Muscle layer of duodenum (tissue), 2 donors: ENCODE data around the gene SLMAP.

Experiments used
- H3K27ac ChIP-seq: one replicate; pipeline ENCODE4 v1.7.0; 2013; ENCODE audit warnings: mild to moderate bottlenecking, low read length
- H3K27me3 ChIP-seq: one replicate; pipeline ENCODE4 v1.7.0; 2013; ENCODE audit warnings: low read depth, mild to moderate bottlenecking, control low read depth, low read length
- H3K36me3 ChIP-seq, 2 donors: one replicate each; pipeline ENCODE4 v1.7.0; 2013; ENCODE audit warnings: low read length in 2 of 2, control low read depth in 1 of 2, mild to moderate bottlenecking in 1 of 2; ENCODE audit not compliant: insufficient read depth in 2 of 2, control insufficient read depth in 1 of 2
- H3K4me1 ChIP-seq, 2 donors: one replicate each; pipeline ENCODE4 v1.7.0; 2013; ENCODE audit warnings: low read length in 2 of 2, mild to moderate bottlenecking in 2 of 2, control low read depth in 1 of 2, moderate library complexity in 1 of 2; ENCODE audit not compliant: insufficient read depth in 2 of 2, control insufficient read depth in 1 of 2
- H3K4me3 ChIP-seq, 2 donors: one replicate each; pipeline ENCODE4 v1.7.0; 2013; ENCODE audit warnings: low read length in 2 of 2, low read depth in 1 of 2, mild to moderate bottlenecking in 1 of 2
- H3K9me3 ChIP-seq, 2 donors: one replicate each; pipeline ENCODE4 v1.7.0; 2013; ENCODE audit warnings: low read length in 2 of 2, control low read depth in 1 of 2, mild to moderate bottlenecking in 1 of 2; ENCODE audit not compliant: control insufficient read depth in 1 of 2
- donor health status: healthy.

The SLMAP gene

DNA sequence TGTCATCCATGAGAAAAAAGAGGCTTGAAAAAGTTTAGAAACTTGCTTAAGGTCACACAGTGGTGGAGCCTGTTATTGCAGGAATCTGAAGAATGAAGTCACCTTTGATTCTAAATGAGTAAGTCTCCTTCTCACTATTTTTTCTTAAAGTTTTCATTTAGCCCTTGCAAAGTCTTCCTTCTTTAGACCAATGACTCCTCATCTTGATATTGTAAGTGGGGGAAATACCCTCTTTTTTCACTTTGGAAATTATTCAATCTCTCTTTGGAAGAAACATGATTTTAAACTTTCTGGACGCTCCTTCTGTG is 787 bp upstream of the SLMAP start:
- H3K9me3 ChIP-seq: no peaks in the 10 kb centered on the region
- H3K4me1 ChIP-seq: peaks cover 6 to 23% of the 10 kb centered on the region in 2 donors
- H3K27ac ChIP-seq: peak overlapping the region; percentile 89
- H3K27me3 ChIP-seq: no peaks in the 10 kb centered on the region
- H3K36me3 ChIP-seq: no peaks in the 10 kb centered on the region
- H3K4me3 ChIP-seq: peak overlapping the region; percentile 80 to 95

DNA sequence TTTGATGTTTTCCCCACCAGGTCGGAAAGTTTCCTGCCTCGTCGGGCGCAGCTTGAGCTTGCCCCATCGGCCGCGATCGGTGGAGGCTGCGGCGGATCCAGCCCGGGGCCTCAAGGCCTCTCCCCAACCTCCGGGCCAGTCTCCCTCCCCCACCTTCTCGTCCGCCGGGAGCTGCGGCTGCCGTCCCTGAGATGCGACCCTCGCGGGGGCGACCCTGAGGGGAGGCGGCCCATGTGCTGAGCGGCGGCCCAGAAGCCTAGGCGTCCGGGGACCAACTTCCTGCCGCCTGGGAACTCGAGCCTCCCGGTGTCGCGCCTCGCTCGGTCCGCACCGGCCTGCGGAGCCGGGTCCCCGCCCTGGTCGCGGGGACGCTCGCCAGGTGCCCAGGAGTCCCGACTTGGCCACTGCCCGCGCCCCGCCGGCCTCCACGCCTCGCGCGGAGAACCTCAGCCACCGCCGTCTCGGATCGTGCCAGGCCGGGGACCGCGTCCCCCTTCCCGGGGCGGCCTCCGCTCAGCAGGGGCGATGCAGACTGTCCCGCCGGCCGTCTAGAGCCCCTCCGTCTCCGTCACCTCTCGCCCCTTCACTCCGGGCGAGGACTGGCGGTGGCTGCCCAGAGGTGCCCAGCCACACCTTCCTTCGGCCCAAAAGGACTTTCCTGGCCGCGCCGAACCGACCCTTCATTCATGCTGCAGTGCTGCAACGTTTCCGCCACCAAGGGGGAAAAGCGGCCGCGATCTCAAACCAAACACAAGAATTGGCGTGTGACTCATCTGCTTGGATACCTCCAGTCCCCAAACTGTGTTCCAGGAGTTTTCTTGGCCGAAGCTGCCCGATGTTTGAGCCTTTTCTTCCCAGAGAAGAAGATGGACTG is 656 bp downstream of the SLMAP start:
- Histone ChIP-seq H3K27me3 (no peaks in the 10 kb centered on the region), H3K36me3 (no peaks in the 10 kb centered on the region), H3K4me3 (peak overlapping the region; percentile 80 to 95), H3K27ac (peak overlapping the region; percentile 89), H3K9me3 (no peaks in the 10 kb centered on the region), H3K4me1 (peaks cover 6 to 31% of the 10 kb centered on the region in 2 donors)

DNA sequence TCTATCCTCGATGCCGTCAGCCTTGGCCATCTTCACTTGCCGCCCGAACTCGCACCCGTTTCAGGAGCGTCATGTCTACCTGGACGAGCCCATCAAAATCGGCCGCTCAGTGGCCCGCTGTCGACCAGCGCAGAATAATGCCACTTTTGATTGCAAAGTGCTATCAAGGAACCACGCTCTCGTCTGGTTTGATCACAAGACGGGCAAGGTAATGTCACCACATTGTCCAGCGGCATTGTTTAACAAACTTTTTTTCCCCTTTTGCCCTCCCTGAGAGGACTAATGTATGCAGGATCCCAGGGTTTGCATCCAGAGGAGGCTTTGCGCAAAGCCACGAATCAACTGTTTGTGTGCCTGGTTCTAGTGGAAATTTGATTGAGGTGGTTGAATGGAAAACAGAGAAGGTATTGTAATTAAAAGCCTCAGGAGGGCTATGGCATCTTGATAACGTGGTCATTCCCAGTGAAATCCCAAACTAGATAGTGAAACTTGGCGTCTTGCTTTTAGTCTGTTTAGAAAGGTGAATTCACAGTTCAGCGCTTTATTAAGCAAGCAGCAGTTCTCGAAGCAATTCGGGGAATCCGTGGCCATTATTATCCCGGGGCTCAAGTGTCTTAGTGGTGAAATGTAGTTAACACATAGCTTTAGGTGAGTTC is 1.7 kb downstream of the SLMAP start:
- Histone ChIP-seq H3K36me3 (no peaks in the 10 kb centered on the region), H3K4me3 (peak overlapping the region; percentile 80 to 95), H3K9me3 (no peaks in the 10 kb centered on the region), H3K4me1 (peaks cover 6 to 36% of the 10 kb centered on the region in 2 donors), H3K27me3 (no peaks in the 10 kb centered on the region), H3K27ac (peak overlapping the region; percentile 10)

DNA sequence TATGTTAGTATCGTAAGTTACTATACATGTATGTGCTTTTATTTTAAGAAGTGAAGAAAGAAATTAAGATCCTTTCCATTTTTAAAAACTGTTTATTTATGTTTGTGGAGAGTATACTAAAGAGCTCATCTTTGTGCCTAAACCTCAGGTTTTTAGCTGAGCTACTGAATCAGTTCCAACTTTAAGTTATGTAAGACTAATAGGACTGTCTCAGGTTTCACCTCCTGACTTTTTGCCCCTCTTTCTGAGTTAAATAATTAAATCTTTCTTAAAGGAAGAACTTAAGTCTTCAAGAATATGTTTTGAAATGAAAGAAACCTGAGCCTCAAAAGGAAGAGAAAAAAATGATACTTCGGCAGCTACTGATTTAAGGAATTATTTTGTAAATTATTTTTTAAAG is 2.6 kb downstream of the SLMAP start:
- no peaks in the 10 kb centered on the region for H3K9me3 ChIP-seq
- no peaks in the 10 kb centered on the region for H3K27me3 ChIP-seq
- H3K4me1 ChIP-seq: peaks cover 6 to 42% of the 10 kb centered on the region in 2 donors
- H3K36me3 ChIP-seq: no peaks in the 10 kb centered on the region
- H3K4me3 ChIP-seq: peak overlapping the region; percentile 80 to 95
- no peak overlapping the region for H3K27ac ChIP-seq

DNA sequence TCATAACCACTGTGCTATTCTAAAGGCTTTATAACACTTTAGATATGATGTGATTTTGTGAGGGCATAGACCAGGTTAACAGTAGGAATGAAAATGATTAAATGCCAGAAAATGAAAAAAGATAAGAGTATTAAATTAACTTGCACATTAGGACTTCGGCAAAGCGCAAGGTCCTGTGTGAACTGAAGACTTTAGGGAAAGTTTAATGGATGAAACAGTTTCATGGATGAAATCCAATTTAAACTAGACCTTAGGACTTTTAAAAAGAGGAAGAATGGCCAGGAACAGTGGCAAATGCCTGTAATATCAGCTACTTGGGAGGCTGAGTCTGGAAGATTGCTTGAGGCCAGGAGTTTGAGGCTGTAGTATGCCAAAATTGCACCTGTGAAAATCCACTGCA is 8.7 kb downstream of the SLMAP start:
- Histone ChIP-seq H3K36me3 (no peaks in the 10 kb centered on the region), H3K4me1 (peaks cover 0 to 24% of the 10 kb centered on the region in 2 donors), H3K9me3 (no peaks in the 10 kb centered on the region), H3K27ac (no peak overlapping the region), H3K27me3 (no peaks in the 10 kb centered on the region), H3K4me3 (no peak overlapping the region)

DNA sequence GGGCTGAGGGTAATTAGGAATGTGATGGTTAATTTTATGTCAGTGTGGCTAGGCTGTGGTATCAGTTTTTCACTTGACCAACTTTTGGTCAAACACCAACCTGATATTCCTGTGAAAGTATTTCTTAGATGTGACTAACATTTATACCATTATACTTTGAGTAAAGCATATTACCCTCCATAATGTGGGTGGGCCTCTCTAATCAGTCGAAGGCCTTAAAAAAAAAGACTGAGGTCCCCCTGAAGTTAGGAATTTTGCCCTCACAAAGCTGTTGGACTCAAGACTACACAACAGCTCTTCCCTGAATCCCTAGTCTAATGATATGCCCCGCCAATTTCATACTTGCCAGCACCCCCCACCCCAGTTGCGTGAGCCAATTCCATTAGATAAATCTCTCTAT is 12.5 kb downstream of the SLMAP start:
- H3K4me1 ChIP-seq: no peaks in the 10 kb centered on the region

DNA sequence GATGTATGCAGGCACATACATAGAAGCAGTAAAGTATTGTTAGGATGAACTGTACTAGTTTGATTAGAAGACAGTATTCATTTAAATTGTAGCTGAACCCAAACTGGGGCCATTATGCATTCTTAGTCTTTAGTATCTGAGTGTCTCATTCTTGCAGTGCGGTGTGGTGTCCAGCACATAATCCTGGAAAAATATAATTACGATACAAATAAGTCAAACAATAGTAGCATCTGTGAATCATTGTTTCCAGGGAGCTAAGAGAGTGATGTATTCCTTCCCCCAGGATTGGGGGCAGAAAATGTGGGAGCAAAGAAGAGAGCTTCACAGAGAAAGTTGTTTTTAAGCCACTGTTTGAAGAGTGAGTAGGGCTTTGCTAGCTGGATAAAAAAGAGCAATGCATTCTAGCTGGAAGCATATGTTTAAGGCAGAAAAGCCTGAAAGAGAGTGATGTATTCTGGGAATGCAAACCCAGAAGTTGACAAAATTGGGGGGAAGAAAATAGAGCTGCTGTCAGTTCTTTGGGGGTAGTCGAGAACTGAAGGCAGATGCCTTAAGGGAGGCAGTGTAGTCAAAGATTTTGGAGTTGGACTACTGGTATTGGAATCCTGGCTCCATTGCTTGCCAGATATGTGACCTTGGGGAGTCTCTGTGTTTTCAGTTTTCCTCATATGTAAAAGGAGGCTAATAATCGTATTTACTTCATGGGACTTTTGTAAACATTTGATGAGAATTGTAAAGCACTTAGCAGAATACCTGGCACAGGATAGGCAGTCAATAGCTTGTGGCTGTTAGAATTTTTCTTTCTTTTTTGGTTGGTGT is 14.1 kb downstream of the SLMAP start:
- no peaks in the 10 kb centered on the region for H3K9me3 ChIP-seq
- no peaks in the 10 kb centered on the region for H3K4me1 ChIP-seq
- no peaks in the 10 kb centered on the region for H3K27me3 ChIP-seq
- no peak overlapping the region for H3K27ac ChIP-seq
- no peak overlapping the region for H3K4me3 ChIP-seq
- H3K36me3 ChIP-seq: no peaks in the 10 kb centered on the region

More for the DNA sequence above, 12.5 kb downstream of the SLMAP start:
- no peak overlapping the region for H3K4me3 ChIP-seq
- no peaks in the 10 kb centered on the region for H3K9me3 ChIP-seq
- H3K36me3 ChIP-seq: no peaks in the 10 kb centered on the region
- H3K27ac ChIP-seq: no peak overlapping the region
- H3K27me3 ChIP-seq: no peaks in the 10 kb centered on the region

DNA sequence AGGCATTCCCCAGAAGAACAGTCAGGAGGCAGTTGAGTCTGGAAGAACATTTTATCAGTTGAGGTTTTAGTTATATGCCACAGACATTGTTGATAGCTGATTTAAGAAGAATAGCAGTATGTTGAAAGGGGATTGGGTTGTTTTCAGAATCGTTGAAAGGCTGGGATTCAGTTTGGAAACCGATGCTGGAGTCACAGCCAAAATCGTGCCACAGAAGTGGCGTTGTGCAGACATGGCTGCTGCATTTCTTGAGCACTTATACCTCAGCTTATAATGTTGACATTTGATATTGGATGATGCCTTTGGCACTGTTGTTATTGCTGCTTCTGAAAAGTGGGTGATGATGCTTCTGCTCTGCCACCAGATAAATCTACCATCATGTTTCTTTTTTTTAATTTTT is 16.1 kb downstream of the SLMAP start:
- no peak overlapping the region for H3K4me3 ChIP-seq
- H3K27me3 ChIP-seq: no peaks in the 10 kb centered on the region
- H3K27ac ChIP-seq: no peak overlapping the region
- no peaks in the 10 kb centered on the region for H3K36me3 ChIP-seq
- H3K9me3 ChIP-seq: no peaks in the 10 kb centered on the region
- H3K4me1 ChIP-seq: no peaks in the 10 kb centered on the region

DNA sequence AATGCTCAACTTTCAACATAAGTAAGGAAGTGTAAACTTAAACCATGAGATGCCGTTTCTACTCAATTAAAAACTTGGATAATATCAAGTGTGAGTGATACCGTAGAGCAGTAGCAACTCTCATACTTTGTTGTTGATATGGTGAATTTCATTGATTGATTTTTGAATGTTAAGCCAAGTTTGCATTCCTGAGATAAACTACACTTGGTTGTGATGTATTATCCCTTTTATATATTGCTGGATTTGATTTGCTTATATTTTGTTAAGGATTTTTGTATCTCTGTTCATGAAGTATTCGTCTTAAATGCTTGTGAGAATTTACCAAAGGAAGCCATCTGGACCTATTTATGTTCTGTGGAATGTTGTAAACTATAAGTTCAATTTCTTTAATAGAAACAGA is 21.7 kb downstream of the SLMAP start:
- no peak overlapping the region for H3K4me3 ChIP-seq
- H3K9me3 ChIP-seq: no peaks in the 10 kb centered on the region
- no peaks in the 10 kb centered on the region for H3K36me3 ChIP-seq
- no peaks in the 10 kb centered on the region for H3K27me3 ChIP-seq
- H3K4me1 ChIP-seq: peaks cover under 1 to 1% of the 10 kb centered on the region in 2 donors
- H3K27ac ChIP-seq: no peak overlapping the region

DNA sequence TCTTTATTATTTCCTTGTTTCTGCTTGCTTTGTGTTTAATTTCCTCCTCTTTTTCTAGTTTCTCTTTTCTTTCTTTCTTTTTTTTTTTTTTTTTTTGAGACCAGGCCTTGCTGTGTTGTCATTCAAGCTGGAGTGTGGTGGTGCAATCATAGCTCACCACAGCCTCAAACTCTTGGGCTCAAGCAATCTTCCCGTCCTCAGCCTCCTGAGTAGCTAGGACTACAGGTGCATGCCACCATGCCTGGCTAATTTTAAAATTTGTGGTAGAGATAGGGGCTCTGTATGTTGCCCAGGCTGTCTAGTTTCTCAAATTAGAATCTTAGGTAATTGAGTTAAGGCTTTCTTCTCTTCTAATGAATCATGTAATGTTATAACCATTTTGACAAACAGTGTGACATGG is 22.4 kb downstream of the SLMAP start:
- H3K27ac ChIP-seq: no peak overlapping the region
- no peaks in the 10 kb centered on the region for H3K36me3 ChIP-seq
- no peaks in the 10 kb centered on the region for H3K27me3 ChIP-seq
- peaks cover 7% of the 10 kb centered on the region in 2 donors for H3K4me1 ChIP-seq
- H3K4me3 ChIP-seq: no peak overlapping the region
- no peaks in the 10 kb centered on the region for H3K9me3 ChIP-seq

DNA sequence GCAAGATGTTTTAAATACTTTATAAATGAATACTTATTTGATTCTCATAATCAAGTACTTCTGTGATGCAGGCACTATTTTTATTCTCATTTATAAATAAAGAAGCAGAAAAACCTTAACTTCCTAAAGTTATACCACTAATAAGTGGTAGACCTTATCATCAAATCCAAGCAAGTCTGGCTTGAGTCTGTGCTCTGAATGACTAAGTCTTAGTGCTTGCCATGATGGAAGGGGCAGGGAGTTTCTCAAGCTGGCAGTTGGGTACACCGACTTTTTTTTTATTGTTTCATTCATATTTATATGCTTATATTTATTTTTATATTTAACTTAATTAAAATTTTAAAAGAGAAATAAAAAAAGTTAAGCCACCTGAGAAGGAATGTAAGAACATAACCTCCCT is 23.6 kb downstream of the SLMAP start:
- H3K27me3 ChIP-seq: no peaks in the 10 kb centered on the region
- no peak overlapping the region for H3K4me3 ChIP-seq
- H3K4me1 ChIP-seq: peaks cover 7 to 13% of the 10 kb centered on the region in 2 donors
- H3K36me3 ChIP-seq: no peaks in the 10 kb centered on the region
- no peak overlapping the region for H3K27ac ChIP-seq
- H3K9me3 ChIP-seq: no peaks in the 10 kb centered on the region
